Stimulated activated naive CD8-positive, alpha-beta T cell treated with anti-CD3 and anti-CD28 coated beads, Interleukin-15, amount 100 ng/mL, for 72 hours (primary cell): ENCODE measurements around the gene YIPF4.
"Not testable (repeated sequence)": the region's sequence is repeated elsewhere in the genome, so short reads cannot be mapped to it uniquely, and the experiment has no call there.

ENCODE experiments used
- ATAC-seq: fragments of 150-1000 bp; cut with Tn5 transposase; 2 replicates; pipeline ENCODE4 v1.10.0; 2021; ENCODE audit warnings: mild to moderate bottlenecking, moderate library complexity
- DNase-seq, 2 donors: peaks; one replicate each; pipeline ENCODE4 v3.0.0; 2021 to 2022
- H3K27ac Mint-ChIP-seq, 2 donors: one replicate each; pipeline ENCODE4 v1.8.0; 2022; ENCODE audit warnings: mild to moderate bottlenecking in 2 of 2, mixed read lengths in 2 of 2, moderate library complexity in 2 of 2
- H3K27me3 Mint-ChIP-seq: one replicate; pipeline ENCODE4 v1.8.0; 2022; ENCODE audit warnings: mixed read lengths
- H3K4me1 Mint-ChIP-seq: one replicate; pipeline ENCODE4 v1.8.0; 2022; ENCODE audit warnings: mild to moderate bottlenecking, mixed read lengths
- H3K4me3 Mint-ChIP-seq, 2 donors: one replicate each; pipeline ENCODE4 v1.8.0; 2022; ENCODE audit warnings: mild to moderate bottlenecking in 2 of 2, mixed read lengths in 2 of 2, moderate library complexity in 1 of 2
- H3K9me3 Mint-ChIP-seq, 2 donors: one replicate each; pipeline ENCODE4 v1.8.0; 2022; ENCODE audit warnings: mixed read lengths in 2 of 2

Gene YIPF4

GRCh38 chr2:32271063-32271462 is 6.6 kb upstream of the YIPF4 start:
- ATAC-seq (no peak), DNase-seq (no peak)
- H3K27ac Mint-ChIP-seq, result no peak overlapping the region
- no peaks in the 10 kb centered on the region for H3K9me3 Mint-ChIP-seq
- H3K4me1 Mint-ChIP-seq, result no peaks in the 10 kb centered on the region
- H3K27me3 Mint-ChIP-seq, result no peaks in the 10 kb centered on the region
- H3K4me3 Mint-ChIP-seq, result no peak overlapping the region

- no peaks in the 10 kb centered on the region for H3K9me3 Mint-ChIP-seq
- no peaks in the 10 kb centered on the region for H3K27me3 Mint-ChIP-seq
- ATAC-seq, result no peak
- no peak overlapping the region for H3K4me3 Mint-ChIP-seq
- DNase-seq, result no peak
- peaks cover 2% of the 10 kb centered on the region for H3K4me1 Mint-ChIP-seq
- H3K27ac Mint-ChIP-seq, result no peak overlapping the region
Measured at GRCh38 chr2:32272279-32272678, 5.4 kb upstream of the YIPF4 start.

- H3K27me3 Mint-ChIP-seq, result no peaks in the 10 kb centered on the region
- no peaks in the 10 kb centered on the region for H3K9me3 Mint-ChIP-seq
- H3K27ac Mint-ChIP-seq, result no peak overlapping the region
- ATAC-seq (no peak), DNase-seq (no peak)
- no peak overlapping the region for H3K4me3 Mint-ChIP-seq
- peaks cover 18% of the 10 kb centered on the region for H3K4me1 Mint-ChIP-seq
Measured at GRCh38 chr2:32274289-32274688, 3.4 kb upstream of the YIPF4 start.

GRCh38 chr2:32275790-32276189 is 1.9 kb upstream of the YIPF4 start:
- not testable (repeated sequence) for H3K4me3 Mint-ChIP-seq, DNase-seq, ATAC-seq, H3K9me3 Mint-ChIP-seq, H3K27me3 Mint-ChIP-seq, H3K27ac Mint-ChIP-seq
- H3K4me1 Mint-ChIP-seq, result peaks cover 18% of the 10 kb centered on the region

- Mint-ChIP-seq H3K4me1 (peaks cover 24% of the 10 kb centered on the region), H3K9me3 (no peaks in the 10 kb centered on the region), H3K27ac (peak overlapping the region; percentile 98 to 99), H3K4me3 (peak overlapping the region; percentile 92 to 95), H3K27me3 (no peaks in the 10 kb centered on the region)
- DNase-seq (no peak), ATAC-seq (no peak)
Measured at GRCh38 chr2:32277363-32277673, 386 bp upstream of the YIPF4 start.

GRCh38 chr2:32278478-32278853 is 762 bp downstream of the YIPF4 start:
- Mint-ChIP-seq H3K9me3 (no peaks in the 10 kb centered on the region), H3K4me3 (peak overlapping the region; percentile 92 to 95), H3K4me1 (peaks cover 31% of the 10 kb centered on the region), H3K27ac (peak overlapping the region; percentile 94 to 98), H3K27me3 (no peaks in the 10 kb centered on the region)
- ATAC-seq, result no peak
- DNase-seq, result no peak

- peak; percentile 39 for ATAC-seq
Measured at GRCh38 chr2:32284321-32284720, 6.6 kb downstream of the YIPF4 start.

GRCh38 chr2:32289165-32289999 is 11.7 kb downstream of the YIPF4 start:
- Mint-ChIP-seq H3K27ac (peak overlapping the region; percentile 90 to 91), H3K27me3 (no peaks in the 10 kb centered on the region), H3K4me1 (peaks cover 36% of the 10 kb centered on the region), H3K9me3 (no peaks in the 10 kb centered on the region), H3K4me3 (no peak overlapping the region)
- ATAC-seq (peak; percentile 69), DNase-seq (no peak)

More at GRCh38 chr2:32284321-32284720, 6.6 kb downstream of the YIPF4 start:
- DNase-seq, result no peak
- no peak overlapping the region for H3K27ac Mint-ChIP-seq
- no peaks in the 10 kb centered on the region for H3K9me3 Mint-ChIP-seq
- peaks cover 52% of the 10 kb centered on the region for H3K4me1 Mint-ChIP-seq
- no peaks in the 10 kb centered on the region for H3K27me3 Mint-ChIP-seq
- H3K4me3 Mint-ChIP-seq, result no peak overlapping the region

- Mint-ChIP-seq H3K27ac (no peak overlapping the region), H3K27me3 (no peaks in the 10 kb centered on the region), H3K9me3 (no peaks in the 10 kb centered on the region), H3K4me3 (no peak overlapping the region), H3K4me1 (peaks cover 30% of the 10 kb centered on the region)
- DNase-seq, result no peak
- ATAC-seq, result no peak
Measured at GRCh38 chr2:32290000-32290339, 12.3 kb downstream of the YIPF4 start.

GRCh38 chr2:32291746-32292145 is 14.0 kb downstream of the YIPF4 start:
- DNase-seq, result no peak
- ATAC-seq, result no peak
- Mint-ChIP-seq H3K9me3 (no peaks in the 10 kb centered on the region), H3K4me3 (no peak overlapping the region), H3K4me1 (peaks cover 26% of the 10 kb centered on the region), H3K27ac (no peak overlapping the region), H3K27me3 (no peaks in the 10 kb centered on the region)

GRCh38 chr2:32293493-32293892 is 15.8 kb downstream of the YIPF4 start:
- H3K27ac Mint-ChIP-seq, DNase-seq, H3K27me3 Mint-ChIP-seq, H3K9me3 Mint-ChIP-seq, ATAC-seq, H3K4me3 Mint-ChIP-seq: not testable (repeated sequence)
- peaks cover 12% of the 10 kb centered on the region for H3K4me1 Mint-ChIP-seq

GRCh38 chr2:32293966-32294562 is 16.4 kb downstream of the YIPF4 start:
- not testable (repeated sequence) for H3K4me3 Mint-ChIP-seq, H3K4me1 Mint-ChIP-seq, H3K27ac Mint-ChIP-seq, ATAC-seq, H3K9me3 Mint-ChIP-seq, H3K27me3 Mint-ChIP-seq, DNase-seq

- no peak for ATAC-seq
- H3K4me1 Mint-ChIP-seq, result no peaks in the 10 kb centered on the region
Measured at GRCh38 chr2:32310577-32310976, 32.9 kb downstream of the YIPF4 start.

GRCh38 chr2:32314886-32315285 is 37.2 kb downstream of the YIPF4 start:
- ATAC-seq (no peak), DNase-seq (no peak)
- Mint-ChIP-seq H3K27me3 (no peaks in the 10 kb centered on the region), H3K4me3 (no peak overlapping the region), H3K27ac (no peak overlapping the region), H3K4me1 (no peaks in the 10 kb centered on the region), H3K9me3 (no peaks in the 10 kb centered on the region)

More at GRCh38 chr2:32310577-32310976, 32.9 kb downstream of the YIPF4 start:
- DNase-seq, result no peak
- H3K27ac Mint-ChIP-seq, result no peak overlapping the region
- no peaks in the 10 kb centered on the region for H3K9me3 Mint-ChIP-seq
- no peaks in the 10 kb centered on the region for H3K27me3 Mint-ChIP-seq
- H3K4me3 Mint-ChIP-seq, result no peak overlapping the region

- H3K9me3 Mint-ChIP-seq, H3K27ac Mint-ChIP-seq, ATAC-seq, H3K27me3 Mint-ChIP-seq, H3K4me1 Mint-ChIP-seq, H3K4me3 Mint-ChIP-seq, DNase-seq: not testable (repeated sequence)
Measured at GRCh38 chr2:32328679-32329078, 51.0 kb downstream of the YIPF4 start.

GRCh38 chr2:32329180-32329980 is 51.7 kb downstream of the YIPF4 start:
- not testable (repeated sequence) for H3K4me3 Mint-ChIP-seq, H3K27me3 Mint-ChIP-seq, H3K27ac Mint-ChIP-seq, H3K4me1 Mint-ChIP-seq, ATAC-seq, H3K9me3 Mint-ChIP-seq, DNase-seq
